Karpas-422 (cell line): ENCODE data around the gene CITED1. TPM values are rescaled to one million over a fixed set of nuclear protein-coding genes. Genes with fewer than 3 reads are reported as not detected.

Experiments used
- DNase-seq: peaks from one replicate; pipeline ENCODE4 v3.0.0-alpha.2; 2015
- H2AFZ ChIP-seq: fragments of 200-600 bp; sonication (generic); 2 replicates; pipeline ENCODE4 v1.6.1; 2014; ENCODE audit warnings: antibody characterized with exemption, low read length, mixed read lengths
- H3K27ac ChIP-seq: fragments of 200-600 bp; sonication (generic); 2 replicates; pipeline ENCODE4 v1.5.1; 2014; ENCODE audit warnings: mild to moderate bottlenecking, low read length, moderate library complexity
- H3K27me3 ChIP-seq: fragments of 200-600 bp; sonication (generic); 2 replicates; pipeline ENCODE4 v1.6.1; 2014; ENCODE audit warnings: low read length, mixed read lengths
- H3K36me3 ChIP-seq: fragments of 200-600 bp; sonication (generic); 2 replicates; pipeline ENCODE4 v1.6.1; 2014; ENCODE audit warnings: low read length, mixed read lengths; ENCODE audit not compliant: insufficient read depth
- H3K4me1 ChIP-seq: fragments of 200-600 bp; sonication (generic); 2 replicates; pipeline ENCODE4 v1.6.1; 2014; ENCODE audit warnings: mild to moderate bottlenecking, low read length, mixed read lengths
- H3K4me2 ChIP-seq: fragments of 200-600 bp; sonication (generic); 2 replicates; pipeline ENCODE4 v1.6.1; 2014; ENCODE audit warnings: low read length, low read depth, mild to moderate bottlenecking; ENCODE audit not compliant: poor library complexity, severe bottlenecking
- H3K4me3 ChIP-seq: fragments of 200-600 bp; sonication (generic); 2 replicates; pipeline ENCODE4 v1.5.1; 2014; ENCODE audit warnings: mild to moderate bottlenecking, antibody characterized with exemption, low read length, mixed read lengths
- H3K79me2 ChIP-seq: fragments of 200-600 bp; sonication (generic); 2 replicates; pipeline ENCODE4 v1.6.1; 2014; ENCODE audit warnings: mild to moderate bottlenecking, low read length, mixed read lengths
- H3K9ac ChIP-seq: fragments of 200-600 bp; sonication (generic); 2 replicates; pipeline ENCODE4 v1.6.0; 2014; ENCODE audit warnings: low read length
- H3K9me2 ChIP-seq: fragments of 200-600 bp; sonication (generic), shearing (Covaris generic); replicated peaks from 2 replicates; pipeline ENCODE4 v1.6.0; 2014; ENCODE audit warnings: mild to moderate bottlenecking, low read length, moderate library complexity; ENCODE audit not compliant: insufficient read depth
- H3K9me3 ChIP-seq: fragments of 300-700, 200-600 bp; sonication (generic); 2 replicates; pipeline ENCODE4 v1.6.1; 2014; ENCODE audit warnings: low read length, mixed read lengths
- H4K20me1 ChIP-seq: fragments of 200-600 bp; sonication (generic); 2 replicates; pipeline ENCODE4 v1.6.1; 2014; ENCODE audit warnings: mild to moderate bottlenecking, antibody characterized with exemption, low read length, low read depth; ENCODE audit not compliant: insufficient read depth
- total RNA-seq: library from RNA; depleted of rRNA; stranded (reverse); fragments of >200 nt; shearing (Covaris generic); gene quantifications from 2 replicates; pipeline ENCODE4 v1.2.3, GENCODE V29; 2014; ENCODE audit warnings: low replicate concordance

Gene CITED1
- total RNA-seq, 1 experiment from 2014 or later, result 0.26 TPM

GRCh38 chrX:72306085-72306801 is 529 bp upstream of the CITED1 start:
- H3K4me3 ChIP-seq, result no peak overlapping the region
- H3K27me3 ChIP-seq, result no peaks in the 10 kb centered on the region
- H3K9me2 ChIP-seq, result no peaks in the 10 kb centered on the region
- H2AFZ ChIP-seq, result no peak overlapping the region
- no peak for DNase-seq
- no peak overlapping the region for H3K4me2 ChIP-seq
- H3K79me2 ChIP-seq, result no peaks in the 10 kb centered on the region
- H3K4me1 ChIP-seq, result no peaks in the 10 kb centered on the region
- H3K9ac ChIP-seq, result no peak overlapping the region
- no peaks in the 10 kb centered on the region for H3K36me3 ChIP-seq
- no peaks in the 10 kb centered on the region for H3K9me3 ChIP-seq
- H4K20me1 ChIP-seq, result no peaks in the 10 kb centered on the region
- no peak overlapping the region for H3K27ac ChIP-seq

GRCh38 chrX:72304877-72305276 is 837 bp downstream of the CITED1 start:
- H3K9me3 ChIP-seq, result no peaks in the 10 kb centered on the region
- H3K27me3 ChIP-seq, result no peaks in the 10 kb centered on the region
- no peak overlapping the region for H3K9ac ChIP-seq
- H3K9me2 ChIP-seq, result no peaks in the 10 kb centered on the region
- H3K27ac ChIP-seq, result no peak overlapping the region
- no peaks in the 10 kb centered on the region for H3K79me2 ChIP-seq
- no peak for DNase-seq
- H3K36me3 ChIP-seq, result no peaks in the 10 kb centered on the region
- H2AFZ ChIP-seq, result no peak overlapping the region
- no peak overlapping the region for H3K4me3 ChIP-seq
- H4K20me1 ChIP-seq, result no peaks in the 10 kb centered on the region
- no peak overlapping the region for H3K4me2 ChIP-seq
- no peaks in the 10 kb centered on the region for H3K4me1 ChIP-seq

GRCh38 chrX:72301781-72302180 is 3.9 kb downstream of the CITED1 start:
- DNase-seq, result no peak
- no peak overlapping the region for H3K4me3 ChIP-seq
- no peaks in the 10 kb centered on the region for H4K20me1 ChIP-seq
- no peak overlapping the region for H3K27ac ChIP-seq
- no peak overlapping the region for H3K4me2 ChIP-seq
- H3K36me3 ChIP-seq, result no peaks in the 10 kb centered on the region
- H3K79me2 ChIP-seq, result no peaks in the 10 kb centered on the region
- no peaks in the 10 kb centered on the region for H3K9me3 ChIP-seq
- no peak overlapping the region for H2AFZ ChIP-seq
- H3K27me3 ChIP-seq, result no peaks in the 10 kb centered on the region
- no peaks in the 10 kb centered on the region for H3K9me2 ChIP-seq
- no peaks in the 10 kb centered on the region for H3K4me1 ChIP-seq
- no peak overlapping the region for H3K9ac ChIP-seq

GRCh38 chrX:72299891-72300630 is 5.7 kb downstream of the CITED1 start:
- H3K4me3 ChIP-seq, result no peak overlapping the region
- H3K36me3 ChIP-seq, result no peaks in the 10 kb centered on the region
- no peak overlapping the region for H3K27ac ChIP-seq
- H4K20me1 ChIP-seq, result no peaks in the 10 kb centered on the region
- no peaks in the 10 kb centered on the region for H3K4me1 ChIP-seq
- H3K4me2 ChIP-seq, result no peak overlapping the region
- H2AFZ ChIP-seq, result no peak overlapping the region
- H3K9ac ChIP-seq, result no peak overlapping the region
- no peaks in the 10 kb centered on the region for H3K9me3 ChIP-seq
- no peaks in the 10 kb centered on the region for H3K79me2 ChIP-seq
- no peaks in the 10 kb centered on the region for H3K27me3 ChIP-seq
- DNase-seq, result no peak
- H3K9me2 ChIP-seq, result no peaks in the 10 kb centered on the region

GRCh38 chrX:72297953-72298730 is 7.6 kb downstream of the CITED1 start:
- Histone ChIP-seq H3K79me2 (no peaks in the 10 kb centered on the region), H3K4me2 (no peak overlapping the region), H3K9me3 (no peaks in the 10 kb centered on the region), H2AFZ (no peak overlapping the region), H3K4me1 (no peaks in the 10 kb centered on the region), H3K36me3 (no peaks in the 10 kb centered on the region), H3K27me3 (no peaks in the 10 kb centered on the region), H3K4me3 (no peak overlapping the region), H4K20me1 (no peaks in the 10 kb centered on the region), H3K9me2 (no peaks in the 10 kb centered on the region), H3K9ac (no peak overlapping the region), H3K27ac (no peak overlapping the region)
- peak; percentile 77 for DNase-seq

- Histone ChIP-seq H3K79me2 (no peaks in the 10 kb centered on the region), H3K9me3 (no peaks in the 10 kb centered on the region), H3K9ac (no peak overlapping the region), H3K9me2 (no peaks in the 10 kb centered on the region), H3K36me3 (no peaks in the 10 kb centered on the region), H3K27ac (no peak overlapping the region), H2AFZ (no peak overlapping the region), H3K4me3 (no peak overlapping the region), H3K4me1 (no peaks in the 10 kb centered on the region), H3K4me2 (no peak overlapping the region), H3K27me3 (no peaks in the 10 kb centered on the region), H4K20me1 (no peaks in the 10 kb centered on the region)
- no peak for DNase-seq
Measured at GRCh38 chrX:72296991-72297390, 8.7 kb downstream of the CITED1 start.

GRCh38 chrX:72295745-72296144 is 10.0 kb downstream of the CITED1 start:
- Histone ChIP-seq H3K9me2 (no peaks in the 10 kb centered on the region), H3K4me2 (no peak overlapping the region), H3K36me3 (no peaks in the 10 kb centered on the region), H3K79me2 (no peaks in the 10 kb centered on the region), H3K27ac (no peak overlapping the region), H4K20me1 (no peaks in the 10 kb centered on the region), H3K9ac (no peak overlapping the region), H3K27me3 (no peaks in the 10 kb centered on the region), H3K4me3 (no peak overlapping the region), H3K9me3 (no peaks in the 10 kb centered on the region), H3K4me1 (no peaks in the 10 kb centered on the region), H2AFZ (no peak overlapping the region)
- DNase-seq, result no peak

- H4K20me1 ChIP-seq, result no peaks in the 10 kb centered on the region
- H3K4me3 ChIP-seq, result no peak overlapping the region
- DNase-seq, result peak; percentile 48
- no peaks in the 10 kb centered on the region for H3K4me1 ChIP-seq
- no peak overlapping the region for H3K9ac ChIP-seq
- no peaks in the 10 kb centered on the region for H3K79me2 ChIP-seq
- H3K27me3 ChIP-seq, result no peaks in the 10 kb centered on the region
- H3K9me2 ChIP-seq, result no peaks in the 10 kb centered on the region
- H2AFZ ChIP-seq, result no peak overlapping the region
- H3K9me3 ChIP-seq, result no peaks in the 10 kb centered on the region
- H3K36me3 ChIP-seq, result no peaks in the 10 kb centered on the region
- no peak overlapping the region for H3K27ac ChIP-seq
- no peak overlapping the region for H3K4me2 ChIP-seq
Measured at GRCh38 chrX:72294497-72294896, 11.2 kb downstream of the CITED1 start.
